Heart left ventricle (tissue), 16 donors: ENCODE measurements around the gene ORM2. TPM values are rescaled to one million over a fixed set of nuclear protein-coding genes. Genes with fewer than 3 reads are reported as not detected.

Experiments
- ATAC-seq, 4 donors: fragments of 200-7000 bp; cut with Tn5 transposase; one replicate each; pipeline ENCODE4 v1.9.1; 2020 to 2022; ENCODE audit warnings: moderate library complexity in 4 of 4, mild to moderate bottlenecking in 3 of 4, moderate number of reproducible peaks in 1 of 4
- DNase-seq, 5 donors: peaks; one replicate each; pipeline ENCODE4 v3.0.0-alpha.2; 2020
- H3K27ac ChIP-seq, 12 donors: fragments of 200-600 bp; sonication (generic) in 4 of 12; one replicate each; pipeline versions ENCODE4 v1.5.0 to v1.8.0; 2016 to 2022; ENCODE audit warnings: mild to moderate bottlenecking in 2 of 12
- H3K27me3 ChIP-seq, 9 donors: fragments of 200-600 bp; sonication (generic) in 2 of 9; one replicate each; pipeline versions ENCODE4 v1.5.1 to v1.8.0; 2016 to 2022; ENCODE audit warnings: mild to moderate bottlenecking in 3 of 9
- H3K36me3 ChIP-seq, 9 donors: fragments of 200-600 bp; sonication (generic) in 2 of 9; one replicate each; pipeline versions ENCODE4 v1.5.0 to v1.8.0; 2018 to 2022; ENCODE audit warnings: mild to moderate bottlenecking in 2 of 9
- H3K4me1 ChIP-seq, 12 donors: fragments of 200-600 bp; sonication (generic) in 4 of 12; one replicate each; pipeline versions ENCODE4 v1.5.0 to v1.8.0; 2016 to 2022; ENCODE audit warnings: mild to moderate bottlenecking in 3 of 12
- H3K4me3 ChIP-seq, 12 donors: fragments of 200-600 bp; sonication (generic) in 4 of 12; one replicate each; pipeline versions ENCODE4 v1.5.0 to v1.8.0; 2017 to 2022; ENCODE audit warnings: mild to moderate bottlenecking in 9 of 12, moderate library complexity in 4 of 12
- H3K9me3 ChIP-seq, 12 donors: fragments of 200-600 bp; sonication (generic) in 4 of 12; one replicate each; pipeline versions ENCODE4 v1.5.0 to v1.8.0; 2016 to 2022; ENCODE audit warnings: mild to moderate bottlenecking in 1 of 12
- POLR2A ChIP-seq, 2 donors: fragments of 450-650 bp; IDR thresholded peaks; one replicate each; pipeline ENCODE4 v1.6.1; 2017; ENCODE audit warnings: antibody characterized with exemption in 2 of 2, mild to moderate bottlenecking in 2 of 2, moderate library complexity in 2 of 2
- WGBS, 4 donors: extraction: QIAGEN DNeasy Blood & Tissue Kit in 2 of 4; methylation state at CpG; one replicate each; pipeline versions ENCODE4 v1.1.5 to v1.1.7; 2013 to 2018; 5-methylcytosine and 5-hydroxymethylcytosine counted together
- intact Hi-C, 10 donors: fragments of 100-400 bp; cut with DNase I; formaldehyde crosslinking; loops; one replicate each; pipeline versions ENCODE4 v1.11.1 to v1.14.2; 2022
- polyA plus RNA-seq, 2 donors: library from polyadenylated mRNA; stranded (reverse); fragments of 200-250 nt; gene quantifications; one replicate each; pipeline ENCODE4 v1.2.3, GENCODE V29; 2013
- total RNA-seq, 9 donors: library from RNA; depleted of rRNA in 2 of 9; stranded (reverse); fragments of >200 nt in 2 of 9; fragmentation: NEBNext Ultra II Directional in 3 of 9; extraction: Animal tissue kit (Norgen Biotek cat#: 25700) in 3 of 9; gene quantifications; one replicate each; pipeline versions ENCODE4 v1.1.0 to v1.2.4, GENCODE V29; 2016 to 2023
- TF ChIP-seq, protein P1 (sequence below), 12 donors: fragments of 200-600 bp; sonication (generic) in 4 of 12; IDR thresholded peaks; one replicate each; pipeline versions ENCODE4 v1.5.0 to v1.8.0; 2018 to 2022; ENCODE audit warnings: antibody characterized with exemption in 12 of 12, mild to moderate bottlenecking in 5 of 12
- donor health status: ischemic (EF 13 %, LVEDD 7.1; RV severe dilation, severe dysfunction).
- donor health status: healthy with polysubstance abuse.
- donor health status: DM: no; HTN: yes; CAD: no.
- donor health status: DM: no; HTN: no; CAD: no.
- donor health status: ischemic (EF 25% LVEDD 6.9; RV normal size, moderate dysfunction).
- donor health status: ischemic (EF 25% LVEDD 5.7; RV mildly dilated, moderate dysfunction).
- donor health status: healthy.
- donor health status: DM: yes; HTN: yes; CAD: no.
- donor health status: ischemic (EF 35%, LVEDD 5.7; RV mildly dilated, moderate dysfunction).
- donor health status: nonischemic (EF 11% LVEDD 7.7; RV severe dilation, severe dysfunction).
- donor health status: DM: yes; HTN: yes; CAD: no.
- donor health status: PGD.
- donor health status: ischemic (EF 29% LVEDD 5.4; RV normal size, mild dysfunction).
- donor health status: nonischemic (EF 23%, LVEDD 6.1; RV moderate dilation, normal function).

Gene ORM2
- total and polyA plus RNA-seq, 11 donors = 0.14 TPM; not detected in 10

DNA sequence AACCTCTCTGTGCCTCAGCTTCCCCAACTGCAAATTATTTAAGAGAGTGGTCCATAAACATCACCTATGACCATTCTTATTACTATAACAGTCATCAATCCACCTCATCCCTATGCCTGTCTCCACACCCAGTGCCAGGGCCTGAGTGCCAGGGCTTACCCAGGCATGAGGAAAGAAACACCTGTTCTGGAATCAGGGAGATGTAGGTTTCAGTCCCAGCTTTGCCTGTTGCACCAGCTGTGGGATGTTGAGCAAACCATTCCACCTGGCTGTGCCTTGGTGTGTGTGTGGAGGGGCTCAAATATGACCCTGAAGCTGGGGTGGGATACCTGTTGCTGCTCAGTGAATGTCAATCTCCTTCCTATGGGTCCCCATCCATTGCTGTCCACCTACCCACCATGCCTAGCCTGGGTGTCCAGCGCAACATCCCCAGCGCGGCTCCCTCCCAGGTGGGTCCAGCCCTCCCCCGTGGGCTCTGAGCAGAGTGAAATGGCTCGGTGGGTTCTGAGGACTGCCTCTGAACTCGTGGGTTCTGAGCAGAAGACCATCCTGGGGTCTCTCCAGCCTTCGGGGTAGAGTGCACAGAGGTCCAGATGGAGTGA is 41.8 kb downstream of the ORM2 start:
- peaks cover 0 to 76% (median 30%) of the 10 kb centered on the region in 9 donors for H3K36me3 ChIP-seq
- peak overlapping the region in 1 of 12 donors; percentile 29 for H3K4me3 ChIP-seq
- peaks cover 0 to 93% (median 13%) of the 10 kb centered on the region in 12 donors for H3K4me1 ChIP-seq
- intact Hi-C loops = no loop called here
- ATAC-seq = no peak
- TF ChIP-seq, protein P1, sequence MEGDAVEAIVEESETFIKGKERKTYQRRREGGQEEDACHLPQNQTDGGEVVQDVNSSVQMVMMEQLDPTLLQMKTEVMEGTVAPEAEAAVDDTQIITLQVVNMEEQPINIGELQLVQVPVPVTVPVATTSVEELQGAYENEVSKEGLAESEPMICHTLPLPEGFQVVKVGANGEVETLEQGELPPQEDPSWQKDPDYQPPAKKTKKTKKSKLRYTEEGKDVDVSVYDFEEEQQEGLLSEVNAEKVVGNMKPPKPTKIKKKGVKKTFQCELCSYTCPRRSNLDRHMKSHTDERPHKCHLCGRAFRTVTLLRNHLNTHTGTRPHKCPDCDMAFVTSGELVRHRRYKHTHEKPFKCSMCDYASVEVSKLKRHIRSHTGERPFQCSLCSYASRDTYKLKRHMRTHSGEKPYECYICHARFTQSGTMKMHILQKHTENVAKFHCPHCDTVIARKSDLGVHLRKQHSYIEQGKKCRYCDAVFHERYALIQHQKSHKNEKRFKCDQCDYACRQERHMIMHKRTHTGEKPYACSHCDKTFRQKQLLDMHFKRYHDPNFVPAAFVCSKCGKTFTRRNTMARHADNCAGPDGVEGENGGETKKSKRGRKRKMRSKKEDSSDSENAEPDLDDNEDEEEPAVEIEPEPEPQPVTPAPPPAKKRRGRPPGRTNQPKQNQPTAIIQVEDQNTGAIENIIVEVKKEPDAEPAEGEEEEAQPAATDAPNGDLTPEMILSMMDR (IDR thresholded peaks at IDR 0.05) = no peak
- TF ChIP-seq POLR2A (IDR thresholded peaks at IDR 0.05) = no peak
- WGBS, 4 donors = 69 to 92% (median 83%) methylated on average over 6 to 7 of the region's 7 CpGs
- H3K27ac ChIP-seq = peak overlapping the region in 2 of 12 donors; percentile 56 to 84
- DNase-seq = no peak
- H3K9me3 ChIP-seq = no peaks in the 10 kb centered on the region
- no peaks in the 10 kb centered on the region for H3K27me3 ChIP-seq

DNA sequence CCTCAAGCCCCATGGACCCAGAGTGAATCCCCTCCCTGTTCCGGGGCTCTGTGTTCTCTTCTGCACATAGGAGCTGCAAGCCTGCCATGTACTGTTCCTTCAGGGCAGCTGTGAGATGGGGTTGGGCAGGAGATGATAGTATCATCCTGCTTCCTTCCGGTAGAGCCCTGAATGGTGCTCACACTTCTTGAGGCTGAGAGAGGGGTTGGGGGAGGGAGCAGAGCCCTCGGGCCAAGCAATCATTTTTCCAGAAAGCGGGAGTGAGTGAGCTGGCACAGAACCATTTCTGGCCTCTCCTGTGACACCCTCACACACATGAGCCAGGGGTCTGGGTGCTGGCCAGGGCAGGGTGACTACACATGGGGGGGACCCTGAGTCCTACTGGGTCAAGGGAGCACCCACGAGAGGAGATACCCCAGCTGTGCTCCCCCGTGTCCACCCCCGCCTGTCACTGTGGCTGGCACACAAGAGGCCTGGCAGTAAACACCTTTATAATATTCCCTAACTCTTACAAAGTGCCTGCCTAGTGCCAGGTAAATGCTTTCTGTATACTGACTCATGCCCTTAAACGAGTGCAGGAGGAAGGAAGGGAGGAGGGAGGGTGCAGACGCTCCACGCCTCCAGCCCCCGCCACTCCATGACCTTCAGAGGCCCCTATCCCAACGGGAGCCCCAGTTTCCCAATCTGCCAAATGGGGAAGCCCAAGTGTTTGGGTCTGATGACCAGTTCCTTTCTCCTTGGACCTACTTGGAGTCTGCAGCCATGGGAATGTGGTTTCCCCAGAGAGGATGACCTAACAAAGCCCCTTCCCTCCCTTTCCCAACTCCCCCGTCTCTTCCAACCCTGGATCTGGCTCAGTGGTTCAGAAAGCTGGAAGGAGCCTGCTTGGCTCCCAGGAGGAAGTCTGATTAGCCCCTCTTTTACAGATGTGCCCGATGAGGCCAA is 42.6 kb downstream of the ORM2 start:
- peak in 1 of 5 donors; percentile 51 for DNase-seq
- peak overlapping the region in 6 of 12 donors; percentile 11 to 84 (median 30) for H3K27ac ChIP-seq
- H3K4me1 ChIP-seq = peaks cover 0 to 85% (median 13%) of the 10 kb centered on the region in 12 donors
- ATAC-seq = peak; percentile 21 to 50 (median 41)
- no peaks in the 10 kb centered on the region for H3K9me3 ChIP-seq
- peaks cover 0 to 77% (median 30%) of the 10 kb centered on the region in 9 donors for H3K36me3 ChIP-seq
- no peaks in the 10 kb centered on the region for H3K27me3 ChIP-seq
- TF ChIP-seq, protein P1 (IDR thresholded peaks at IDR 0.05) = no peak
- TF ChIP-seq POLR2A (IDR thresholded peaks at IDR 0.05) = no peak
- intact Hi-C loops = no loop called here
- 46 to 51% (median 48%) methylated on average over 9 to 14 of the region's 14 CpGs for WGBS, 4 donors
- H3K4me3 ChIP-seq = peak overlapping the region in 1 of 12 donors; percentile 29

DNA sequence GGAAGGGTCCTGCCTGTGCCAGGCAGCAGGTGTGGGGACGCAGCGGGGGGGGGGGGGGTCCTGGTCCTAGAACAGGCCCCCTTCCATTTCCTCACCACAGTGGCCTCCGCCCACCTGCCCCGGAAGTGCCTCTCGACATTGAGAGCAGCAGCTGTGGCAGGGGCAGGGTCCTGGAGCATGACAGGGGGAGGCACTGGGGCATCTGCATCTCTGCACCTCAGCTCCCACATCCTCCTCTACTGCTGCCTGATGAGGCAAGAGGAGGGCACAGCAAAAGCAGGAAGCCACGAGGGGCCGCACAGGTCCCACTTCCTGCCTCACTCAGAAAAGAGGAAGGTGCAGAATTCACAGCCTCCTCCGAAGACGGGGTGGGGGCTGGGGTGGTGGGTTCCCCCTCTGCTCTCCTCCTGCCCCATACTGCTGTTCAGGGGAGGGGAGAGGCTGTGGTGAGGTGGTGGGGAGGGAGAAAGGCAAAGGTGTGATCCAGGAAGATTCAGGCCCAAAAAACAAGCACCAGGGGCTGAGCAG is 43.3 kb downstream of the ORM2 start:
- H3K4me1 ChIP-seq = peaks cover 0 to 82% (median 13%) of the 10 kb centered on the region in 12 donors

More for the DNA sequence above, 43.3 kb downstream of the ORM2 start:
- Histone ChIP-seq H3K4me3 (peak overlapping the region in 1 of 12 donors; percentile 29), H3K9me3 (no peaks in the 10 kb centered on the region), H3K27me3 (no peaks in the 10 kb centered on the region), H3K36me3 (peaks cover 0 to 77% (median 29%) of the 10 kb centered on the region in 9 donors), H3K27ac (peak overlapping the region in 6 of 12 donors; percentile 24 to 84 (median 34))
- DNase-seq = peak; percentile 60 to 84 (median 68)
- TF ChIP-seq POLR2A (IDR thresholded peaks at IDR 0.05) = no peak
- TF ChIP-seq, protein P1 (IDR thresholded peaks at IDR 0.05) = no peak
- ATAC-seq = peak; percentile 49 to 86 (median 66)
- 44 to 54% (median 50%) methylated on average over 5 to 9 of the region's 9 CpGs for WGBS, 4 donors
- intact Hi-C loops = no loop called here
